HepG2 (cell line): ENCODE measurements around the gene ADI1. TPM values are rescaled to one million over a fixed set of nuclear protein-coding genes. Genes with fewer than 3 reads are reported as not detected.

ENCODE experiments used
- ATAC-seq: fragments of 200-7000 bp; cut with Tn5 transposase; 3 replicates; pipeline ENCODE4 v1.9.1; 2020; ENCODE audit warnings: mild to moderate bottlenecking, moderate library complexity
- BruUV-seq: library from RNA; stranded (reverse); fragments of 400-500 nt; replicated peaks from 2 replicates; lab custom pipeline; 2021; lab: Mats Ljungman, UMichigan
- CTCF ChIA-PET: fragments of 300-600 bp; formaldehyde crosslinking; extraction: SDS; loops from one replicate; lab custom pipeline; 2021; ENCODE audit warnings: low total read pairs, inconsistent platforms, low intra/inter-chr PET ratio; lab: Yijun Ruan, JAX
- POLR2A ChIA-PET: fragments of 350-600 bp; sonication (Branson Sonifier 250); formaldehyde crosslinking; loops from one replicate; lab custom pipeline; 2020; ENCODE audit warnings: antibody characterized with exemption, inconsistent platforms; lab: Yijun Ruan, JAX
- DNase-seq: peaks from one replicate; pipeline ENCODE4 v3.0.0-alpha.2; 2015; ENCODE audit warnings: low spot score
- FAIRE-seq: peaks from 3 replicates; lab custom pipeline; 2011; peaks lifted over from hg19 to GRCh38; lab: Jason Lieb, UNC
- H2AFZ ChIP-seq: one replicate; pipeline ENCODE4 v1.6.1; 2011; ENCODE audit warnings: low read length, inconsistent platforms
- H3K27ac ChIP-seq: fragments of 300-600 bp; 3 replicates; pipeline ENCODE4 v1.8.0; 2011; ENCODE audit warnings: mixed run types, mild to moderate bottlenecking, mixed read lengths, low read length, inconsistent platforms; ENCODE audit not compliant: insufficient read depth; ENCODE audit errors: extremely low read length
- H3K27me3 ChIP-seq, 2 experiments: fragments of 200-600 bp in 1 of 2; 2 replicates in 1 of 2; 3 replicates in 1 of 2; pipeline versions ENCODE4 v1.6.0 to v1.8.0; 2011; ENCODE audit warnings: low read length in 2 of 2, mild to moderate bottlenecking in 2 of 2, moderate library complexity in 2 of 2, inconsistent platforms in 1 of 2; ENCODE audit not compliant: insufficient read depth in 2 of 2, control insufficient read depth in 1 of 2
- H3K36me3 ChIP-seq, 2 experiments: fragments of 200-600 bp in 1 of 2; replicated peaks in 1 of 2; 2 replicates in 1 of 2; 3 replicates in 1 of 2; pipeline versions ENCODE4 v1.5.1 to v1.8.0; 2011; ENCODE audit warnings: low read length in 2 of 2, inconsistent platforms in 1 of 2; ENCODE audit not compliant: insufficient read depth in 2 of 2, control insufficient read depth in 1 of 2
- H3K4me1 ChIP-seq: 2 replicates; pipeline ENCODE4 v1.5.1; 2012; ENCODE audit warnings: low read length, inconsistent platforms; ENCODE audit not compliant: insufficient read depth
- H3K4me2 ChIP-seq: 2 replicates; pipeline ENCODE4 v1.6.0; 2011; ENCODE audit warnings: low read depth, low read length, inconsistent platforms
- H3K4me3 ChIP-seq, 3 experiments: fragments of 200-600 bp in 1 of 3; sonication (generic), shearing (Covaris generic) in 1 of 3; replicated peaks in 1 of 3; 2 replicates each; pipeline ENCODE4 v1.5.1; 2011 to 2016; ENCODE audit warnings: low read length in 3 of 3, inconsistent platforms in 2 of 3, low read depth in 2 of 3, mild to moderate bottlenecking in 2 of 3, control low read depth in 1 of 3, mixed read lengths in 1 of 3; ENCODE audit not compliant: insufficient read depth in 1 of 3
- H3K79me2 ChIP-seq: one replicate; pipeline ENCODE4 v1.6.1; 2011; ENCODE audit warnings: low read length, inconsistent platforms; ENCODE audit not compliant: insufficient read depth
- H3K9ac ChIP-seq: 2 replicates; pipeline ENCODE4 v1.6.0; 2011; ENCODE audit warnings: mild to moderate bottlenecking, low read depth, low read length, inconsistent platforms; ENCODE audit not compliant: insufficient read depth
- H3K9me3 ChIP-seq: 2 replicates; pipeline ENCODE4 v1.5.1; 2012; ENCODE audit warnings: mild to moderate bottlenecking, low read length
- H4K20me1 ChIP-seq: 2 replicates; pipeline ENCODE4 v1.6.0; 2011; ENCODE audit warnings: inconsistent platforms, mild to moderate bottlenecking, low read length, moderate library complexity; ENCODE audit not compliant: insufficient read depth
- BORCS8-MEF2B ChIP-seq: sonication (generic); formaldehyde crosslinking; IDR thresholded peaks from 2 replicates; pipeline ENCODE4 v1.8.0; 2022; ENCODE audit warnings: mild to moderate bottlenecking, missing genetic modification reagents
- GTF2F1 ChIP-seq: fragments of 150-350 bp; IDR thresholded peaks from 2 replicates; pipeline ENCODE4 v1.6.1; 2014; ENCODE audit warnings: low read length
- HNRNPLL ChIP-seq: fragments of 200-400 bp; formaldehyde crosslinking; IDR thresholded peaks from 2 replicates; pipeline ENCODE4 v1.6.1; 2017; ENCODE audit warnings: mild to moderate bottlenecking, low read depth, low read length; ENCODE audit not compliant: poor library complexity, severe bottlenecking
- ISX ChIP-seq: sonication (generic); formaldehyde crosslinking; conservative IDR thresholded peaks from 2 replicates; pipeline ENCODE4 v1.5.0; 2020; ENCODE audit warnings: missing genetic modification reagents
- KDM1A ChIP-seq: IDR thresholded peaks from 2 replicates; pipeline ENCODE4 v1.6.1; 2016; ENCODE audit warnings: missing compliant biosample characterization
- SETDB1 ChIP-seq: sonication (generic); formaldehyde crosslinking; IDR thresholded peaks from 2 replicates; pipeline ENCODE4 v1.5.1; 2020; ENCODE audit warnings: missing genetic modification reagents, mild to moderate bottlenecking, borderline replicate concordance
- U2AF2 ChIP-seq: fragments of 200-400 bp; formaldehyde crosslinking; IDR thresholded peaks from 2 replicates; pipeline ENCODE4 v1.6.1; 2017; ENCODE audit warnings: low read depth, mild to moderate bottlenecking, low read length
- ZBTB42 ChIP-seq: sonication (generic); formaldehyde crosslinking; IDR thresholded peaks from 2 replicates; pipeline ENCODE4 v1.5.0; 2020; ENCODE audit warnings: mild to moderate bottlenecking, missing genetic modification reagents
- ZFP90 ChIP-seq: sonication (generic); formaldehyde crosslinking; IDR thresholded peaks from 2 replicates; pipeline ENCODE4 v1.8.0; 2022; ENCODE audit warnings: missing genetic modification reagents, mild to moderate bottlenecking, inconsistent platforms, borderline replicate concordance
- ZKSCAN8 ChIP-seq: IDR thresholded peaks from 2 replicates; pipeline ENCODE4 v1.6.1; 2016; ENCODE audit warnings: borderline replicate concordance, missing genetic modification reagents, missing compliant biosample characterization
- ZMAT3 ChIP-seq: sonication (generic); formaldehyde crosslinking; conservative IDR thresholded peaks from 2 replicates; pipeline ENCODE4 v1.7.0; 2021; ENCODE audit warnings: missing genetic modification reagents
- ZNF34 ChIP-seq: sonication (generic); formaldehyde crosslinking; IDR thresholded peaks from 2 replicates; pipeline ENCODE4 v1.4.0; 2020; ENCODE audit warnings: mild to moderate bottlenecking, missing genetic modification reagents, borderline replicate concordance
- ZNF382 ChIP-seq: sonication (generic); formaldehyde crosslinking; IDR thresholded peaks from 2 replicates; pipeline ENCODE4 v1.5.0; 2020; ENCODE audit warnings: missing genetic modification reagents, mild to moderate bottlenecking, borderline replicate concordance
- ZNF547 ChIP-seq: sonication (generic); formaldehyde crosslinking; IDR thresholded peaks from 2 replicates; pipeline ENCODE4 v1.5.1; 2020; ENCODE audit warnings: mild to moderate bottlenecking, missing genetic modification reagents
- ZNF569 ChIP-seq: sonication (generic); formaldehyde crosslinking; IDR thresholded peaks from 2 replicates; pipeline ENCODE4 v1.5.0; 2020; ENCODE audit warnings: mild to moderate bottlenecking, missing genetic modification reagents, moderate library complexity, borderline replicate concordance
- ZNF75D ChIP-seq: sonication (generic); formaldehyde crosslinking; IDR thresholded peaks from 2 replicates; pipeline ENCODE4 v1.8.1; 2023; ENCODE audit warnings: missing genetic modification reagents, mild to moderate bottlenecking, borderline replicate concordance
- ZNF768 ChIP-seq: sonication (generic); formaldehyde crosslinking; IDR thresholded peaks from 2 replicates; pipeline ENCODE4 v1.4.0; 2020; ENCODE audit warnings: missing genetic modification reagents
- WGBS: methylation state at CpG from one replicate; pipeline ENCODE4 v1.1.6; 2017; ENCODE audit warnings: low lambda C conversion rate; 5-methylcytosine and 5-hydroxymethylcytosine counted together
- in situ Hi-C: cut with HindIII; loops from 2 replicates; pipeline ENCODE4 v1.10.0; 2017; ENCODE audit warnings: low pct_unique_long_range_greater_than_20kb; ENCODE audit not compliant: extremely low pct_ligation_motif_present
- intact Hi-C: fragments of 100-400 bp; cut with micrococcal nuclease; formaldehyde crosslinking; loops from one replicate; pipeline ENCODE4 v1.10.0; 2022; ENCODE audit not compliant: unreplicated experiment
- polyA plus RNA-seq, 8 experiments: library from polyadenylated mRNA; depleted of rRNA in 3 of 8; stranded (reverse) in 7 of 8; unstranded in 1 of 8; fragments of >200 nt; fragmentation: Illumina TruSeq in 4 of 8; extraction: Trizol in 4 of 8; gene quantifications; 2 replicates each; pipeline versions ENCODE4 v1.2.1 to v1.2.3, GENCODE V29; 2011 to 2016; ENCODE audit warnings: low read depth in 4 of 8, missing spikeins in 1 of 8, mixed read lengths in 1 of 8; ENCODE audit not compliant: insufficient read depth in 1 of 8
- total RNA-seq, 5 experiments: library from RNA; depleted of rRNA; stranded (reverse); fragments of >200 nt; fragmentation: Illumina TruSeq; extraction: Trizol; gene quantifications; 2 replicates each; pipeline ENCODE4 v1.2.3, GENCODE V29; 2016; ENCODE audit warnings: low read depth in 1 of 5
- TF ChIP-seq, protein P1 (sequence below): sonication (generic); formaldehyde crosslinking; IDR thresholded peaks from 2 replicates; pipeline ENCODE4 v1.4.0; 2020; ENCODE audit warnings: mild to moderate bottlenecking, missing genetic modification reagents
- TF ChIP-seq, protein P2 (sequence below): sonication (generic); formaldehyde crosslinking; IDR thresholded peaks from 2 replicates; pipeline ENCODE4 v1.4.0; 2020; ENCODE audit warnings: missing genetic modification reagents
- TF ChIP-seq, protein P3 (sequence below): IDR thresholded peaks from 2 replicates; pipeline ENCODE4 v1.6.1; 2012; ENCODE audit warnings: low read depth, low read length, improper control_type of control experiment

The ADI1 gene
- total and polyA plus RNA-seq, 2 of the 13 experiments (the other 11 are each of a cell fraction or from before 2014, with no cell fraction given): 28.7 to 123 TPM

DNA sequence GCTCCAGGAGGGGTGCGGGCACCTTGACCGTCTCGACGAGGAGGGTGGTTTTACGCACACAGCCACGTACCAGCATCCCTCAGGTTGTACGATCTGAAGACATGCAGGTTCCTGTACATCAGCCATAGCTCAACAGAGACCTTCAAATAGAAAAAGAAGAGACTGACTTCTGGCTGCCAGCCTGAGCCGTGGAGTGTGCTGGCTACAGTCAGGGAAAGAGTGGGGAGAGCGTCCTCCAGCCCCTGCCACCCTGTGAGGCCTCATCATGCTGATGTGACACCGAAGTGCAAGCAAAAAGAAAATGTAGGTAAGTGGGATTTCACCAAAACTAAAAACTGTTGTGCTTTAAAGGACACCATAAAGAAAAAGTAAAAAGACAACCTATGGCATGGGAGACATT, 47.0 kb downstream of the ADI1 start (continued):
- TF ChIP-seq, protein P1, sequence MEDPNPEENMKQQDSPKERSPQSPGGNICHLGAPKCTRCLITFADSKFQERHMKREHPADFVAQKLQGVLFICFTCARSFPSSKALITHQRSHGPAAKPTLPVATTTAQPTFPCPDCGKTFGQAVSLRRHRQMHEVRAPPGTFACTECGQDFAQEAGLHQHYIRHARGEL (CRISPR knock-in tag): no peak
- TF ChIP-seq GTF2F1: no peak
- no peak for TF ChIP-seq ZMAT3 (CRISPR knock-in tag)
- TF ChIP-seq ISX (CRISPR knock-in tag): no peak

DNA sequence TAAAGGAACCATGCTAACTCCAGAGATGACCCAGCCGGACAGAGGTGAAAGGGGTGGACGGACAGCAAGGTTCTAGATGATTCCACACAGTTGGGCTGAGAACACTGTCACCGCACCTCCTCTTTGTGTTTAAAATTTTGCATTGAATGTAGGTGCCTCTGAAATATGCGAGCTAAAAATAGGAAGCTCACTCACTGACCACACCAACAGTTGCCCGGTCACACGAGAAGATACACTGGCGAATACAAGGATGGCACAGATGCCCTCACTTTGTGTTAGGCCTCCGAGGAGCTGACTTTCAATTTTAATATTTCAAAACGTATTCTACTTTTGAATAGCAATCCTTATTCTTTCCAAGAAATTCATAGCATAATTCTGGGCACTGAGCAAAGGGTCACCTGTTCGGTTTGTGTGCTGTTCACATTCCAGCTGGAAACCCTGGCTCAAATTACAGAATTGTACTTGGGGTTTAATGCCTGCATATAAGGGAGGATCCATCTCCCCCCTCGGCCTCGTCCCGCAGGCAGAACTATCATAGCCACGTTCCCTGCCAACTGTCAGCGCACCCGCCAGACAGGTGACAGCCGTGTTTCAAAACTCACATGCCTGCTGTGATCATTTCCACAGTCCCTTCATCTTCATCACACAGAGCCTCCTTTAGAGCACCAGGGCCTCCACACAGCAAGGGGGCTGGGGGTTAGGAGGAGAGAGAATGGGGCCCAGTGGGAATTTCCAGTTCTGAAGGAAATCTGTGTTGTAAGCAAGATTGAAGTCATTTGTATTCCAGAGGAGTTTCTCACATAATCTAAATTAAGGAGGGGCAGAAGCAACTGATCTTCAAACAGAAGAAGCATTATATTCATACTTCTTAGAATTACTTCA, 48.2 kb downstream of the ADI1 start:
- H3K27ac ChIP-seq: no peak overlapping the region
- intact Hi-C loops (no loop called here), in situ Hi-C loops (no loop called here)
- no peak overlapping the region for H3K4me2 ChIP-seq
- no peaks in the 10 kb centered on the region for H3K9me3 ChIP-seq
- peaks cover 30% of the 10 kb centered on the region for H3K4me1 ChIP-seq
- 95% methylated on average over 17 of the region's 17 CpGs for WGBS
- H4K20me1 ChIP-seq: no peaks in the 10 kb centered on the region
- no peak overlapping the region for H3K9ac ChIP-seq
- no peaks in the 10 kb centered on the region for H3K79me2 ChIP-seq
- DNase-seq (no peak), FAIRE-seq (no peak), ATAC-seq (no peak)
- H3K27me3 ChIP-seq: no peaks in the 10 kb centered on the region
- BruUV-seq: no TSS peak
- ChIA-PET CTCF (no interaction called here), POLR2A (interaction anchor here (1.4 kb wide), 1 partner anchor 47 kb away, joined by 4 read pairs; no protein-coding TSS in a partner anchor)
- H3K36me3 ChIP-seq: peaks cover 12 to 30% of the 10 kb centered on the region in 2 experiments; a peak in 4 of 5 replicates
- H2AFZ ChIP-seq: no peak overlapping the region
- no peak overlapping the region for H3K4me3 ChIP-seq
- TF ChIP-seq SETDB1 (no peak), ZBTB42 (CRISPR knock-in tag) (no peak), ZNF382 (no peak), BORCS8-MEF2B (CRISPR knock-in tag) (no peak), KDM1A (CRISPR knock-in tag) (no peak), ZFP90 (CRISPR knock-in tag) (no peak), ZNF547 (CRISPR knock-in tag) (no peak), ZNF34 (no peak), ZKSCAN8 (CRISPR knock-in tag) (no peak), ZNF569 (CRISPR knock-in tag) (no peak), ZNF75D (CRISPR knock-in tag) (no peak), HNRNPLL (no peak), U2AF2 (no peak), ZNF768 (CRISPR knock-in tag) (no peak)
- TF ChIP-seq, protein P2, sequence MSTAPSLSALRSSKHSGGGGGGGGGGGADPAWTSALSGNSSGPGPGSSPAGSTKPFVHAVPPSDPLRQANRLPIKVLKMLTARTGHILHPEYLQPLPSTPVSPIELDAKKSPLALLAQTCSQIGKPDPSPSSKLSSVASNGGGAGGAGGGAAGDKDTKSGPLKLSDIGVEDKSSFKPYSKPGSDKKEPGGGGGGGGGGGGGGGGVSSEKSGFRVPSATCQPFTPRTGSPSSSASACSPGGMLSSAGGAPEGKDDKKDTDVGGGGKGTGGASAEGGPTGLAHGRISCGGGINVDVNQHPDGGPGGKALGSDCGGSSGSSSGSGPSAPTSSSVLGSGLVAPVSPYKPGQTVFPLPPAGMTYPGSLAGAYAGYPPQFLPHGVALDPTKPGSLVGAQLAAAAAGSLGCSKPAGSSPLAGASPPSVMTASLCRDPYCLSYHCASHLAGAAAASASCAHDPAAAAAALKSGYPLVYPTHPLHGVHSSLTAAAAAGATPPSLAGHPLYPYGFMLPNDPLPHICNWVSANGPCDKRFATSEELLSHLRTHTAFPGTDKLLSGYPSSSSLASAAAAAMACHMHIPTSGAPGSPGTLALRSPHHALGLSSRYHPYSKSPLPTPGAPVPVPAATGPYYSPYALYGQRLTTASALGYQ: no peak
- TF ChIP-seq, protein P3, sequence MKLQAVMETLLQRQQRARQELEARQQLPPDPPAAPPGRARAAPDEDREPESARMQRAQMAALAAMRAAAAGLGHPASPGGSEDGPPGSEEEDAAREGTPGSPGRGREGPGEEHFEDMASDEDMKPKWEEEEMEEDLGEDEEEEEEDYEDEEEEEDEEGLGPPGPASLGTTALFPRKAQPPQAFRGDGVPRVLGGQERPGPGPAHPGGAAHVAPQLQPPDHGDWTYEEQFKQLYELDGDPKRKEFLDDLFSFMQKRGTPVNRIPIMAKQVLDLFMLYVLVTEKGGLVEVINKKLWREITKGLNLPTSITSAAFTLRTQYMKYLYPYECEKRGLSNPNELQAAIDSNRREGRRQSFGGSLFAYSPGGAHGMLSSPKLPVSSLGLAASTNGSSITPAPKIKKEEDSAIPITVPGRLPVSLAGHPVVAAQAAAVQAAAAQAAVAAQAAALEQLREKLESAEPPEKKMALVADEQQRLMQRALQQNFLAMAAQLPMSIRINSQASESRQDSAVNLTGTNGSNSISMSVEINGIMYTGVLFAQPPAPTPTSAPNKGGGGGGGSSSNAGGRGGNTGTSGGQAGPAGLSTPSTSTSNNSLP: no peak
